Measurements from ENCODE around the gene LRRIQ4. TPM values are rescaled to one million over a fixed set of nuclear protein-coding genes. Genes with fewer than 3 reads are reported as not detected.
A peak's percentile ranks its signal among the peaks of the same experiment; 100 is the strongest.

The LRRIQ4 gene
- total RNA-seq, 1 donor from 2014 or later: not detected

GRCh38 chr3:169863458-169863899, 50.8 kb downstream of the LRRIQ4 start:
- H2AFZ ChIP-seq (ENCODE audit: low read depth, low read length): no peak overlapping the region
- Mint-ChIP-seq H3K9me3 (ENCODE audit: unreplicated experiment) (no peaks in the 10 kb centered on the region), H3K4me1 (ENCODE audit: low read depth, unreplicated experiment) (no peaks in the 10 kb centered on the region), H3K27me3 (ENCODE audit: low read depth, unreplicated experiment) (peaks cover 7% of the 10 kb centered on the region), H3K36me3 (ENCODE audit: low read depth, unreplicated experiment) (no peaks in the 10 kb centered on the region), H3K27ac (ENCODE audit: unreplicated experiment) (no peak overlapping the region), H3K4me3 (ENCODE audit: unreplicated experiment) (no peak overlapping the region)
- TF ChIP-seq EZH2 (IDR thresholded peaks at IDR 0.05; ENCODE audit: insufficient read depth, low read length) (no peak), CTCF (IDR thresholded peaks at IDR 0.05; ENCODE audit: insufficient read depth, low read depth, low read length) (peak; percentile 97)
- FAIRE-seq: no peak
- H3K79me2 ChIP-seq (ENCODE audit: insufficient read depth, low read length): no peaks in the 10 kb centered on the region
- H3K4me3 ChIP-seq (ENCODE audit: insufficient read depth, low read depth, low read length): no peak overlapping the region
- H3K27ac ChIP-seq (ENCODE audit: low read depth, low read length): no peak overlapping the region
- no peaks in the 10 kb centered on the region for H3K36me3 ChIP-seq (ENCODE audit: insufficient read depth, low read length)
- no peaks in the 10 kb centered on the region for H4K20me1 ChIP-seq (ENCODE audit: insufficient read depth, low read length)
- H3K4me2 ChIP-seq (ENCODE audit: low read length): no peak overlapping the region
- DNase-seq (ENCODE audit: low read depth): peak; percentile 46
- H3K9ac ChIP-seq (ENCODE audit: low read length): no peak overlapping the region
- no peaks in the 10 kb centered on the region for H3K4me1 ChIP-seq (ENCODE audit: insufficient read depth, low read length)
- H3K27me3 ChIP-seq (ENCODE audit: insufficient read depth, low read length): no peaks in the 10 kb centered on the region
- H3K9me3 ChIP-seq (ENCODE audit: insufficient read depth, low read depth, low read length): no peaks in the 10 kb centered on the region

GRCh38 chr3:169864270-169864669, 51.6 kb downstream of the LRRIQ4 start:
- Mint-ChIP-seq H3K4me1 (ENCODE audit: low read depth, unreplicated experiment) (no peaks in the 10 kb centered on the region), H3K9me3 (ENCODE audit: unreplicated experiment) (no peaks in the 10 kb centered on the region), H3K27ac (ENCODE audit: unreplicated experiment) (peak overlapping the region; percentile 13), H3K36me3 (ENCODE audit: low read depth, unreplicated experiment) (no peaks in the 10 kb centered on the region), H3K27me3 (ENCODE audit: low read depth, unreplicated experiment) (peaks cover 7% of the 10 kb centered on the region), H3K4me3 (ENCODE audit: unreplicated experiment) (no peak overlapping the region)
- Histone ChIP-seq H2AFZ (ENCODE audit: low read depth, low read length) (no peak overlapping the region), H3K4me3 (ENCODE audit: insufficient read depth, low read depth, low read length) (no peak overlapping the region), H3K4me1 (ENCODE audit: insufficient read depth, low read length) (no peaks in the 10 kb centered on the region), H3K79me2 (ENCODE audit: insufficient read depth, low read length) (no peaks in the 10 kb centered on the region), H4K20me1 (ENCODE audit: insufficient read depth, low read length) (no peaks in the 10 kb centered on the region), H3K4me2 (ENCODE audit: low read length) (no peak overlapping the region), H3K27me3 (ENCODE audit: insufficient read depth, low read length) (no peaks in the 10 kb centered on the region), H3K9ac (ENCODE audit: low read length) (no peak overlapping the region), H3K36me3 (ENCODE audit: insufficient read depth, low read length) (no peaks in the 10 kb centered on the region), H3K27ac (ENCODE audit: low read depth, low read length) (no peak overlapping the region), H3K9me3 (ENCODE audit: insufficient read depth, low read depth, low read length) (no peaks in the 10 kb centered on the region)
- no peak for TF ChIP-seq CTCF (IDR thresholded peaks at IDR 0.05; ENCODE audit: insufficient read depth, low read depth, low read length)
- no peak for TF ChIP-seq EZH2 (IDR thresholded peaks at IDR 0.05; ENCODE audit: insufficient read depth, low read length)
- FAIRE-seq (no peak), DNase-seq (ENCODE audit: low read depth) (no peak)

GRCh38 chr3:169865176-169865767, 52.6 kb downstream of the LRRIQ4 start:
- no peaks in the 10 kb centered on the region for H3K27me3 ChIP-seq (ENCODE audit: insufficient read depth, low read length)
- no peak overlapping the region for H3K9ac ChIP-seq (ENCODE audit: low read length)
- DNase-seq (ENCODE audit: low read depth): no peak
- Mint-ChIP-seq H3K27ac (ENCODE audit: unreplicated experiment) (no peak overlapping the region), H3K36me3 (ENCODE audit: low read depth, unreplicated experiment) (no peaks in the 10 kb centered on the region), H3K27me3 (ENCODE audit: low read depth, unreplicated experiment) (peaks cover 7% of the 10 kb centered on the region), H3K4me3 (ENCODE audit: unreplicated experiment) (no peak overlapping the region), H3K9me3 (ENCODE audit: unreplicated experiment) (no peaks in the 10 kb centered on the region), H3K4me1 (ENCODE audit: low read depth, unreplicated experiment) (peaks cover 5% of the 10 kb centered on the region)
- H3K27ac ChIP-seq (ENCODE audit: low read depth, low read length): no peak overlapping the region
- no peaks in the 10 kb centered on the region for H3K9me3 ChIP-seq (ENCODE audit: insufficient read depth, low read depth, low read length)
- no peak overlapping the region for H2AFZ ChIP-seq (ENCODE audit: low read depth, low read length)
- no peaks in the 10 kb centered on the region for H3K36me3 ChIP-seq (ENCODE audit: insufficient read depth, low read length)
- H3K4me2 ChIP-seq (ENCODE audit: low read length): no peak overlapping the region
- TF ChIP-seq CTCF (IDR thresholded peaks at IDR 0.05; ENCODE audit: insufficient read depth, low read depth, low read length): no peak
- TF ChIP-seq EZH2 (IDR thresholded peaks at IDR 0.05; ENCODE audit: insufficient read depth, low read length): no peak
- FAIRE-seq: no peak
- H3K4me1 ChIP-seq (ENCODE audit: insufficient read depth, low read length): no peaks in the 10 kb centered on the region
- H3K79me2 ChIP-seq (ENCODE audit: insufficient read depth, low read length): no peaks in the 10 kb centered on the region
- no peaks in the 10 kb centered on the region for H4K20me1 ChIP-seq (ENCODE audit: insufficient read depth, low read length)
- no peak overlapping the region for H3K4me3 ChIP-seq (ENCODE audit: insufficient read depth, low read depth, low read length)

Measured in astrocyte (in vitro differentiated cells and primary cell).